Dedifferentiated amniotic fluid mesenchymal stem cell (primary cell): ENCODE data around the gene THAP8.

Experiments used
- DNase-seq: peaks from one replicate; pipeline ENCODE4 v3.0.0-alpha.2; 2016; ENCODE audit errors: extremely low spot score

THAP8 gene

DNA sequence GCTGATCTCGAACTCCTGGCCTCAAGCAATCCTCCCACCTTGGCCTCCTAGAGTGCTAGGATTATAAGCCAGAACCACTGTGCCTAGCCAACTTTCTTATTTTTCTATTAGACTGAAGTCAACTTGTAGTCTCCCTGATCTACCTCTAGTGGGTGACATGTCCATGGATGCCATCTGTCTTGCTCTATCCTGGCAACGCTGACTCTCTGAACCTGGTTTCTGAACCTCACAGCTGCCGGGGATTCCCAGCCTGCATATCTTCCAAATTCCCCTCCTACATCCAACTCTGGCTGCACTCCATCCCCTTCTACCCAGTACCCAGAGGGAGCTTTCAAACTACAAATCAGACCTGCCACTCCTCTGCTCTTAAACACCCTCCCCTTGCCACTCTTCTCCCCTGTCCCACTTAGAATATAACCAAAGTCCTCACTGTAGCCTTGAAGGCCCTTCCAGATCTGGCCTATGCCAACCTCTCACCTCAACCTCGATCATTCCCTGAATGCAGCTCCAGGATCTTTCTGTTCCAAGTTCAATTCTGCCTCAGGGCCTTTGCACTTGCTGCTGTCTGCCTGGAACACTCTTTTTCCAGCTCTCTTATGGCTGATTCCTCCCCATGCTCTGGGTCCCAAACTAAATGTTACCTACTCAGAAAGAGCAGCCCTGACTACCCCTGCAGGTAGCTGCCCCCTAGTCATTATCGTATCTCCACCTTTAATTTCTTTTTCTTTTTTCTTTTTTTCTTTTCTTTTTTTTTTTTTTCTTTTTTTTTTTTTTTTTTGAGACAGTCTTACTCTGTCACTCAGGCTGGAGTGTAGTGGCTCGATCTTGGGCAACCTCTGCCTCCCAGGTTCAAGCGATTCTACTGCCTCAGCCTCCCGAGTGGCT, 23.6 kb downstream of the THAP8 start:
- DNase-seq, result no peak

DNA sequence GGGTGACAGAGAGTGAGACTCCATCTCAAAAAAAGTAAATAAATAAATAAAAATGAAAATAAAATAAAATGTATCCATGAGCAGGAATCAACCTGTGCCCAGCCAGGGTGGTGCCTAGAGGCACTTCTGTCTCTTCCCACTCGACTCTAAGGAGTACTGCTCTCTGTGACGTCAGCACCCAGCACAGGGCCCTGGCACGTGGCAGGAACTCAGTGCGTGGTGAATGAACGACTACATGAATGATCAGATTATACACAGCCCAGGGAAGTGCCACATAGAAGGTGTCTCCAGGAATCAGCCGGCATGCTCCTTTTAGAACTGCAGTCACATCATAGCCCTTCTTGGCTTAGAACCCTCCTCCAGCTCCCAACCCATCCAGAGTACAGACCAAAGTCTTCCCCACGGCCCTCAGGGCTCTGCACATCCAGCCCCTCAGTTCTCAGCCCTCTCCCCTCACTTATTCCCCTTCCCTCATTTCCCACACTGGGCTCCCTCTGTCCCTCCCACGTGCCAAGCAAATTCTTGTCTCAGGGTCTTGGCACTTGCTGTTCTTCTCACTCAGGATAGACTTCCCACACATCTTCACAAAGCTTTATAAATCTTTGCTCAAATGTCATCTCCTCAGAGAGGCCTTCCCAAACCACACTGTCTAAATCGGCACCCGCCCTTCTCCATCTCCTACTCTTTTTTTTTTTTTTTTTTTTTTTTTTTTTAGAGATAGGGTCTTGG, 25.6 kb downstream of the THAP8 start:
- DNase-seq, result no peak

DNA sequence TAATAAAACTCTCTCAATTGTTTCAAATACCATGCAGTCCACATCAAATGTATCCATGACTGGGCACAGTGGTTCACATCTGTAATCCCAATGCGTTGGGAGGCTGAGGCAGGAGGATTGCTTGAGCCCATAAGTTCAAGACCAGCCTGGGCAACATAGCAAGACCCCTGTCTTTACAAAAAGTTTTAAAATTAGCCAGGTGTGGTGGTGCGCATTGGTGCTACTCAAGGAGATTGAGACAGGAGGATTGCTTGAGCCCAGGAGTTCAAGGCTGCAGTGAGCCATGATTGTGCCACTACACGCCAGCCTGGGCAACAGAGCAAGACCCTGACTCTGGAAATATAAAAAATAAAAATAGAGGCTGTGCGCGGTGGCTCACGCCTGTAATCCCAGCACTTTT, 26.4 kb downstream of the THAP8 start:
- no peak for DNase-seq

DNA sequence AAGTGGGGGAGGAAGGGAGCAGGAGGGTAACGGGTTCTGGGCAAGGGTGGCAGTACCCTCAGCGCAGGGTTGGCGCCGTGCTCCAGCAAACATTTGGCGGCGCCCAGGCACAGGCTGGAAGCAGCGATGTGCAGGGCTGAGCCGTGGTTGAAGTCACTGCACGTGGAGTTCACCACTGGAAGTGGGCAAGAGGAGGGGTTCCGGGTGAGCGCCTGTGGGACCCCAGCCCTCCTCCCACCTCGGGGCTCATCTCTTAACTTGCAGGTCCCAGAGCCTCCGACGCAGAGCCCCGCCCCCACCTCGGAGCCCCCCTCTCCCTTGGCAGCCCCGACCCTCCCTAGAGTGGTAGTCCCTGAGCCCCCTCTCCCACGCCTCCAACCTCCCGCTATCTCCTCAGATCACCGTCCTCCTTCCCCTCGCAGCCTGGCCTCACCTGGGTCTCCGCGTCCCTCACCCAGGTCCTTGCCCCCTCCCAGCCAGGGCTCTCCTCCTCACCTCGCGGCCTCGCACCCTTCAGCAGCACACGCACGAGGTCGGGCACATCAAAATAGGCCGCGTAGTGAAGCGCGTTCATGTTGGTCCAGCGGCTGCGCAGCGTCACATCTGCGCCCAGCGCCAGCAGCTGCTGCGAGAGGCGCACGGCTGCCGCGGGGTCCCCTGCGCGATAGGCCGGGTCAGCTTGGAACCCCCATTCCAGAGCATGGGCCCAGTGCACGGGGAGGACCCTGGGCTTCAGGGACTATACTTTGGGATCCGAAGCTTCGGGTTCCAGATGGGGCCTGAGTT, 27.8 kb downstream of the THAP8 start:
- DNase-seq, result no peak

DNA sequence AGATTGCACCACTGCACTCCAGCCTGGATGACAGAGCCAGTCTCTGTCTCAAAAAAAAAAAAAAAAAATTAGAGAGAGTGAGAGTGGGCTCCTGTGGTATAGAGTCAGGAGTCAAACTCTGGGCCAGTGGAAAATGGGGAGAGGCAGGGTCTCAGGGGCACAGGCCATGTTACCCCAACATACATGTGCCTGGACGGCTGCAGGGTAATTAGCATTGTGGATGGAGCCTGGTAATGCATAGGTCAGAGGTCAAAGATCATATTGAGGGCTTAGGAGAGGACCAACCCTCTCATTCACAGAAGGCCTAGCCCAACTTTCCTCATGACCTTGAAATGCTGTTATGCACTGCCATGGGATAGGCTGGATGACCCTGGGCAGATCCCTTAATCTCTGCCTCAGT, 28.5 kb downstream of the THAP8 start:
- no peak for DNase-seq

DNA sequence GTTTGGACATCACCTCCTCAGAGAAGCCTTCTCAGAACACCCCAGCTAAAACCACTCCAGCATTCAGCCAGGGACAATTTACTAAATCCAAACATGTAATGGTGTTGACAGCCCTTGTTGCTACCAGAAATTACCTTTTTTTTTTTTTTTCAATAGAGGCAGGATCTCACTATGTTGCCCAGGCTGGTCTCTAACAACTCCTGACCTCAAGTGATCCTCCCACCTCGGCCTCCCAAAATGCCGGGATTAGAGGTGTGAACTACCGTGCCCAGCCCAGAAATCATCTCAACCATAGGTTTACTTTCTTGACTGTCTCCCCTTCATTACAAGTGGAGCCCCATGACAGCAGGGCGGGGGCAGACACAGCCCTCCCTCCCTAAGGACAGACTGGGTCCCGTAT, 30.7 kb downstream of the THAP8 start:
- DNase-seq, result no peak

DNA sequence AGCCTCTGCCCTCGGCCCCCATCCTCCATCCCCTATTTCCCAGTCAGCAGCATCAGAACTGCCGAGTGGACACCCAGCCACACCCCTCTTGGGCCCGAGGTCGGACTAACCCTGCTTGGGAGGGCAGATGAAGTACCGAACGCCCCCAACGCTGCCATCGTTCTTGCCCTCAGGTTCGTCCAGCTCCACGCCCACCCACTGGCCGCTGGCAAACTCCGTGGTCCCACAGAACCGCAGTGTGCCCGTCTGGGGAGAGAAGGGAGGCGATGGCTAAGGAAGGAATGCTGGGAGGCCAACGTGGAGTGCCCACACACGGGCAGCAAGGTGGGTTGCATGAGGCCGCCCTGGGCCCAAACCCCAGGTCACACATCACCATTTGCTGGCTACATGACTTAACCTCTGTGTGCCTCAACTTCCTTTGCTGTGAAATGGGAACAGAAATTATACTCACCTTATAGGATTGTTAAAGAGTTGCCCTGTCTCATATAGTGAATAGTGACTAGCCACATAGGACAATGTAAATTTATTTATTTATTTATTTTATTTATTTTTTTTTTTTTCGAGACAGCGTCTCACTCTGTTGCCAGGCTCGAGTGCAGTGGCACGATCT, 34.9 kb downstream of the THAP8 start:
- DNase-seq, result no peak

DNA sequence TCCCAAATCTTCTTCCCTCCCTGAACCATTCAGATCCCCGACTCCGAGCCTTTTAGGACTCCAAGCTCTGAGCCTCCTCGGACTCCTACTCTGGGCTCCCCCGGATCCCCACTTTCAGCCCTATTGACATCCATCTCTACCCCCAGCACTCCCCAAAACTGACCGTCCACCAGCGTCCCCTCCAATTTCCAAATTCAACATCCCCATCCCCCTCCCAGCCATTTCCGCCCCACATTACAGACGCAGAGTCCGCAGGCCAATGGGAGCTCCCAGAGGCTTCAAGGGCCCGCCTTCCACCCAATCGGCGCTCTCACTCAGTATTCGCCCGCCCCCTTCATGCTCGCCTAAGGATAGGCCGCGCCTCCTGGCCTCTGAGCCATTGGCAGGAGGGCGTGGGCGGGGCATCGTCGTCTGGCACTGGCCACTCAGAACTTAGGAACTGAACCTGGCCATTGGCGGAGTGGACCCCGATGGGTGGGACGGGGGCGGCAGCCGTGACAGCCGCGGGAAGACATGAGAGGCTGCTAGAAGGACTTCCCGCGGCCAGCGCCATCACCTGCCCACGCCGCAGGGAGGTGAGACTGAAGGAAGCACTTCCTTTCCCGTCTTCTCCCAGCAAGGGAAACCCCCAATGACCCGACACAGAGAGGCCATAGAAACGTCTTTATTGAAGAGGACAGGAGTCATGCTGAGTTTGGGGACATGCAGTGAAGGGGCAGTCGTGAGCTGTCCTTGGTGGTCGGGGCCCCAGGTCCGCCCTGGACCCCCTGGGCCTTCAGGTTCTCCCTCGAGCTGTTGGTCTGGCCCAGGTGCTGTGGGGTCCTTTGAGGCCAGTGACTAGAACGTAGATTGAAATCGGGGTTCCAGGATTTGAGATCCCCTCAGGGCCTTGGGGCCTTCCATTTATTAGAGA, 39.8 kb downstream of the THAP8 start, which contains the start of gene ALKBH6:
Gene ALKBH6 (minus strand): TSS at position 202 of the 913 bp plus-strand sequence. CDS start 816 bp downstream, outside the sequence.
- DNase-seq, result peak; percentile 98

DNA sequence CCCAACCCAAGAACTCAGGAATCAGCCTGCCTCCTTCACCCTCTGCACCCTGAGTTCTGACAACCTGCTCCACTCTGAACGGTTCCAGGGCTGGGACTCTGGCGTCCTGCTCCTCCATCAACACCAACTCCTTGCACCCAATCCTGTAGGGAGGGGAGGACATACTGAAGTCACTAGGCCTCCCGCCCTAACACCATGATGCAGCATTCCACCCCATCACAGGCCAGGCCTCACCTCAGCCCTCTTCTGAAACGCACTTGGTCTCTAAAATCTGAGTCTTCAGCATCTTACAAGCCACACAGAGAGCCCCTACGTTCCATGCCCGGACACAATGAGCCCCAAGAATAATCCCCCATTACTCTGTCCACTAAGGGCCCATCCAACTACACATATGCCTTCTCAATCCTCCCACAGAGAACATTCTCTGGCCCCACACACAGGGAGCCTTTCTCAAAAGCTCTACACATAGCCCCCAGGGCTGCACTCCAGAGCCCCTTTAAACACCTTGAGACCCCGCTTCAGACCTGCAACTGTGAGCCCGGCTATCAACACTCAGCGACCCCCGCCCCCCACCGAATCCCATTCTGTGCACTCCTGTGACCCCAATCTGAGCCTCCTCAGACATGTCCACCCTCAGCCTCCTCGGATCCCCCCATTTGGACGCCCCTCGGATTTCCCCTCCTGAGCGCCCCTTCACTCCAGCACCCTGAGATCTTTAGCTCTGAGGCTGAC, 40.6 kb downstream of the THAP8 start:
- no peak for DNase-seq

DNA sequence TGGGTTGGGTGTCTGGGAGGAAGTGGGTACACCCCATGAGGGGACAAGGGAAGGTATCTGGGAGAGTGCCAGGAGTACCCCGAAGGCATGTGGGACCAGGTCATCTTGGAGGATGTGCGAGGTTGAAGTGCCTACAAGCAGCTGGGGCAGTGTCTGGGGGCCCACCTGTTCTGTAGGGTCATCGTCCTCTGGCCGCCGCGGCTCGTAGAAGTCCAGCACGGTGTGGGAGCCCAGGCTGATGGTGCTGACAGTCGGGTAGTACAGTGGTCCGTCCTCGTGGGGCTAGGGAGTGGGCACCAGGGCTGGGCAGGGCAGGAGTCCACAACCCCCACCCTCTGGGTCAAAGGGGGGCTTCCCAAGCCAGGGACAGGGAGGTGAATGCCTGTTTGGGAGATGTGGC, 43.7 kb downstream of the THAP8 start:
- no peak for DNase-seq

DNA sequence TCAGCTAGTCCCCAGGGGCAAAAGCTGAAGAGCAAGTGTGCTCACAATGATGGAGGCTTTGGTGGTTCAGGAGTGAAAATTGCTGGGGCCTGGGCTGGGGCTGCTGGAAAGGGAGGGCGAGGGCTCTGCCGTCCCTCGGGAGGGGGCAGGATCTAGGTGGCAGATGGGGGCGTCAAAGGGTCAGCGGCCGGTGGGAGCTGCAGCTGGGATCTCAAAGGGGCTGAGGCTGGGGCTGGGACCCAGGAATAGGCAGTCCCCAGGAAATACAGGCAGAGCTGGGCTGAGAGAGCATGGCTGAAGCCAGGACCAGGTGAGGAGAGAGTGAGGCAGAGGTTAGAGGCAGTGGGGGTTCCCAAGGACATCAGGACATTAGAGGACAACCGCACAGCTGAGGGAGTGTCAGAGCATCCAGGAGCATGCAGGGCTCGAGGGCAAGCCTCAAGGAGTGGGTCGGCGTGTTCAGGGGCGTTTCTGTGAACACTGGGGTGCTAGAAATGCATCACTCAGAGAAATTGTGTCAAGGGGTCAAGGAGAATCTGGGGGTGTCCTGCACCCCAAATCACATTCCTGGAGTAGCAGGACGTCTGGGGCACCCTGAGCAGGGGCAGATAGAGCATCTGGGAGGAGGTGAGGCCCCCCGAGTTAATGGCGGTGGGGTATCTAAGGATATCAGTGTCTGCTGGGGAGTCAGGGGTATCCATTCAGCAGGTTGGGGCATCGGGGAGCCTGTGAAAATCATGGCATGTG, 44.3 kb downstream of the THAP8 start:
- DNase-seq, result no peak

DNA sequence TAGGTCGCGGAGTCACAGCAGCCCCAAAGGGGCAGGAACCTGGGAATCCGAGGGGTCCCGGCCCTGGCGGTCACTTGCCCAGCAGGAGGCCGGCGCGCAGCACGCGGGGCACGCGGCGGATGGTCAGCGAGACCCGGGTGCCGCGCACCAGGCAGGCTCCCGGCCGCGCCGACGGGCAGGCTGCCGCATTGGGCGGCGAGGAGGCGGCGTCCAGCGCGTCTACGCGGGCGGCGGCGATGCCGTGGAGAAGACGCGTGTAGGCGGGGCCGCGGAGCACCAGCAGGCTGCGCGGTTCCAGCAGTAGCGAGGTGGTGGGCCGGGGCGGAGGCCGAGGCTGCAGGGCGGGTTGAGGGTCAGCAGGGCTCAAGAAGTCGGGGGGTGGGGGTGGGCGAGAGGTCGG, 44.9 kb downstream of the THAP8 start:
- no peak for DNase-seq

DNA sequence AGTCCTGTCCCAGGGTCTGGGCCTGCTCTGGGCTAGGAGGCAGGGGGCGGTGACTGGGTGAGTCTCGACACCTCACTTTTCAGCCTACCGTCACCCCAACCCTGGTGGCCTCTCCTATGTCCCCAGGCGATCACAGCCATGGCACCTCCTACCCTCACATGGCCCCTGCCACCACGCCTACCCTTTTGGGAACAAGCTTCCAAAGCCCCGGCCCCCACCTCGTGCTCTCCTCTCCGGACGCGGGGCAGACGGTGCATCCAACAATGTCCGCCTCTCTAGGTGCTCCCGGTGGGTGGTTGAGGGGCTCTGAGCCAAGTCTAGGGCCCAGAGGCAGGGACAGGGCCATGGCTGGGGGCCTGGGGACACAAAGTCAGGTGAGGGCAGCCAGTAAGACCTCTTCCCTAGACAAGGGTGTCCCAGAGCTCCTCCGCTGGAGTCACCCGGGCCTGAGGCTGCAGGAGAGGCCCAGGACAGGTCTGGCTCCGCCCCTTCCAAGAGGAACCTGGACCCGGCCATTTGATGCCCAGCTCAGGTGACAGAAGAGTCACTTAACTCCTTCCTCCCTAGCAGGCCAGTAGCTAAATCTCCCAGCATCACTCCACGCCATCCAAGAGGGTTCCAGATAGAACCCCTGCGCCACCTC, 45.6 kb downstream of the THAP8 start, which contains the start of gene SYNE4:
Gene SYNE4 (minus strand): TSS at position 478 of the 643 bp plus-strand sequence. CDS start 132 bp downstream, at position 346.
- DNase-seq, result no peak

DNA sequence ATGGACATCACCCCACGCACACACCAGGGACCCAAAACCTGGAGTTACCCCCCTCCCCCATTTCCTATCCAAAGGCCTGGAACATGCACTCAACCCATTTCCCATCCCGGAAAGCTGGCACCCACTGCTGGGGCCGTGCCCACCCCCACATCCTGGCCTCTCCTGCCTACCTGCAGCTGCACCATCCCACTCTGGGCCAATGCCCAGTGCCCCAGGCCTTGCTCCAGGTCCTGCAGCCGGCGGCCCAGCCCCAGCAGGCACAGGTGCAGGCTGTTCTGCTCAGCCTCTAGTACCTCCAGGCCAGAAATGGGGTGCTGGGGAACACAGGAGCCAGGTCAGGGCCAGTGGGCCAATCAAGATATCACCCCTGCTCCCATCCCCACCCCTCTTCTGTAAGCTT, 47.1 kb downstream of the THAP8 start:
- no peak for DNase-seq

DNA sequence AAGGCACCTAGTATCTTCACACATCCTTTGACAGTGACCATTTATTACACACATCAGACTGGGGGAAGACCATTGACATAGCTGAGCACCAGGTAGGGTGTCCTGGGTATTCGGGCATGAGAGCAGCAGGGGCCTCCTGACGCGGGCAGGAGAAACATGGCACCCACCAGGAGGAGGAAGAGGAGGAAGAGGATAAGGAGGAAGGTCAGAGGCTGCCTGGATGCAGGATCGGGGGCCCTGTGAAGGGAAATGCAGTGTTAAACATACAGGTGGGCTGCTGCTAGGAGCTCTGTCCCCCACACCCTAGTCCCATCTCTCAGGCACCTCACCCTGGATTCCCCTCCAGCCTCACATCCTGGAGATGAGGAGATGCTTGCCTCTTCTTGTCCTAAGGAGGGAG, 50.8 kb downstream of the THAP8 start:
- no peak for DNase-seq

DNA sequence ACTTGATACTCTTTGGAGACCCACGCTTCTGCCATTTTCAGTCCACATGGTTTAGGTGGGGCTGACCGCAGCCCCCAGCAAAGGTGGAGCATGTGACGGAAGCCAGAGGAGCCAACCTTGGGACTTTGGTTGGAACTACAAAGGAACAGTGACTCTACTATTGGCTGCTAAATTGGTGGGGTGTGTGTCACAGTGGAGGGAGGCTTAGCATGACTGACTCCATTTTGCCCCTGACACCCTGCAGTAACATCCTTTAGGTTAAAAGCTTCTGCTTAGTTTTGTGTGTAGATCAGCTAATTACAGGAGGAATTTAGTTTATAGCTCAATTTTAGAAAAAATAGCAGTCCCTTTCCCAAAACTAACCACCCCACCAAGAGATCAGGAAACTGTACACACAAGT, 52.5 kb downstream of the THAP8 start:
- DNase-seq, result no peak

DNA sequence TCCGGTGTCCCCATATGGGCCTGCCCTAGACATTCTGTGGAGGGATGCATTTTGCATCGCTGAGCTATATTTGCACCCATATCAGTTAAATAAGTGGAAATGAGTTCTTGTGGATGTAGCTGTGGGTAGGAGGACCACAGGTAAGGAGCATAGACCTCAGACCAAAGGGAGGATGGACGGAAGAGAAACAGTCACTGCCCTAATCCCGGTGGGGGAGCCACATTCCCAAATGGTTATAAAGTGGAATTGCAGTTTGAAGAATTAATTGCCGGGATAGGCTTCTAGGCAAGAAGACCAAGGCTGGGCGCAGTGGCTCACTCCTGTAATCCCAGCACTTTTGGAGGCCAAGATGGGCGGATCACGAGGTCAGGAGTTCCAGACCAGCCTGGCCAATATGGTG, 57.3 kb downstream of the THAP8 start:
- DNase-seq, result no peak
